Suprapubic skin (tissue), 4 donors: ENCODE measurements around the gene HIRIP3.
A peak's percentile ranks its signal among the peaks of the same experiment; 100 is the strongest.

ENCODE experiments used
- EP300 ChIP-seq: sonication (generic); formaldehyde crosslinking; IDR thresholded peaks from one replicate; pipeline ENCODE4 v1.6.1; 2017; ENCODE audit warnings: antibody characterized with exemption
- POLR2A ChIP-seq, 2 donors: fragments of 450-650 bp; IDR thresholded peaks; one replicate each; pipeline ENCODE4 v1.6.1; 2017; ENCODE audit warnings: antibody characterized with exemption in 2 of 2, mild to moderate bottlenecking in 2 of 2, moderate library complexity in 2 of 2
- POLR2AphosphoS5 ChIP-seq, 3 donors: sonication (generic); formaldehyde crosslinking; IDR thresholded peaks; one replicate each; pipeline ENCODE4 v1.6.1; 2017; ENCODE audit warnings: antibody characterized with exemption in 3 of 3
- TF ChIP-seq, protein P1 (sequence below), 2 donors: fragments of 200-600 bp in 1 of 2; fragments of 450-650 bp in 1 of 2; sonication (generic) in 1 of 2; IDR thresholded peaks; one replicate each; pipeline ENCODE4 v1.5.1; 2016 to 2019; ENCODE audit warnings: antibody characterized with exemption in 2 of 2, mild to moderate bottlenecking in 1 of 2, moderate library complexity in 1 of 2

DNA sequence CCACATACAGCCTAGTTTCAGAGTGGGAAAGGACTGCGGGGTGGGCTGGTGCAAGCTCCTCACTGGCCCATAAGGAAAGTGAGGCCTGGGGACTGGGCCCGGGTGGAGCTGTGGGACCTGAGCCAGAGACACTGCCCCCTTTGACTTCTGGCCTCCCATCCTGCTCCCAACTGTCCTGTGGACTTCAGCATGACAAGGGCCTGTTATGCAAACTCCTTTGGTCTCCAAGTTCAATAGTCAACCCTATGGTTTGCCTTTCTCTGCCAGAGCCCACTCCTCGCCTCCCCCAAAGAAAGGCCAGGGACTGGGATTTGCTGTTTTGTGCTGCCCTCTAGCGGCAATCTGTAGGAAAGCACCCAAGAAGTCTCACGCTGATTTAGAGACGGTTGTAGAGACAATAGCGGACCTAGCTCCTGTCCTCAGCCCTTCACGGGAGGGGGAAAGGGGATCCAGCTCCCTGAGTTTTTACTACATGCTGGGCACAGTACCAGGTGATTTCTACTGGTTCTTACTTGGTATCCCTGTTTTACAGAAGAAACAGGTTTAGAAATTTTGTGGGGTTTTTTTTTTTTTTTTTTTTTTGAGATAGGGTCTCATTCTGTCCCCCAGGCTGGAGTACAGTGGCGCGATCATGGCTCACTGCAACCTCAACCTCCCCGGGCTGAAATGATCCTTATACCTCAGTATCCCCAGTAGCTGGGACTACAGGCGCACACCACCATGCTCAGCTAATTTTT is 36.8 kb upstream of the HIRIP3 start:
- TF ChIP-seq, protein P1, sequence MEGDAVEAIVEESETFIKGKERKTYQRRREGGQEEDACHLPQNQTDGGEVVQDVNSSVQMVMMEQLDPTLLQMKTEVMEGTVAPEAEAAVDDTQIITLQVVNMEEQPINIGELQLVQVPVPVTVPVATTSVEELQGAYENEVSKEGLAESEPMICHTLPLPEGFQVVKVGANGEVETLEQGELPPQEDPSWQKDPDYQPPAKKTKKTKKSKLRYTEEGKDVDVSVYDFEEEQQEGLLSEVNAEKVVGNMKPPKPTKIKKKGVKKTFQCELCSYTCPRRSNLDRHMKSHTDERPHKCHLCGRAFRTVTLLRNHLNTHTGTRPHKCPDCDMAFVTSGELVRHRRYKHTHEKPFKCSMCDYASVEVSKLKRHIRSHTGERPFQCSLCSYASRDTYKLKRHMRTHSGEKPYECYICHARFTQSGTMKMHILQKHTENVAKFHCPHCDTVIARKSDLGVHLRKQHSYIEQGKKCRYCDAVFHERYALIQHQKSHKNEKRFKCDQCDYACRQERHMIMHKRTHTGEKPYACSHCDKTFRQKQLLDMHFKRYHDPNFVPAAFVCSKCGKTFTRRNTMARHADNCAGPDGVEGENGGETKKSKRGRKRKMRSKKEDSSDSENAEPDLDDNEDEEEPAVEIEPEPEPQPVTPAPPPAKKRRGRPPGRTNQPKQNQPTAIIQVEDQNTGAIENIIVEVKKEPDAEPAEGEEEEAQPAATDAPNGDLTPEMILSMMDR (IDR thresholded peaks at IDR 0.05): peak; percentile 22 to 62
- TF ChIP-seq EP300 (no peak), POLR2A (IDR thresholded peaks at IDR 0.05) (no peak), POLR2AphosphoS5 (IDR thresholded peaks at IDR 0.05) (no peak)
